Testis (tissue), 3 donors: ENCODE data around the gene MAD2L1BP. TPM values are rescaled to one million over a fixed set of nuclear protein-coding genes. Genes with fewer than 3 reads are reported as not detected.

Experiments
- DNase-seq: peaks from one replicate; pipeline ENCODE4 v3.0.0-alpha.2; 2019
- H3K27ac ChIP-seq, 2 donors: fragments of 200-600 bp; sonication (generic); one replicate each; pipeline ENCODE4 v1.5.1; 2019
- H3K27me3 ChIP-seq: fragments of 200-600 bp; sonication (generic); one replicate; pipeline ENCODE4 v1.5.1; 2019
- H3K36me3 ChIP-seq: fragments of 200-600 bp; sonication (generic); one replicate; pipeline ENCODE4 v1.5.1; 2017; ENCODE audit warnings: low read depth; ENCODE audit errors: missing control alignments
- H3K4me1 ChIP-seq: fragments of 200-600 bp; sonication (generic); one replicate; pipeline ENCODE4 v1.5.1; 2019
- H3K4me3 ChIP-seq, 2 donors: fragments of 200-600 bp; sonication (generic); one replicate each; pipeline ENCODE4 v1.5.1; 2017 to 2019
- H3K9me3 ChIP-seq: fragments of 200-600 bp; sonication (generic); one replicate; pipeline ENCODE4 v1.5.1; 2017
- POLR2A ChIP-seq: fragments of 450-650 bp; IDR thresholded peaks from one replicate; pipeline ENCODE4 v1.6.1; 2017; ENCODE audit warnings: antibody characterized with exemption, mild to moderate bottlenecking, moderate library complexity
- WGBS, 2 donors: methylation state at CpG; one replicate each; pipeline ENCODE4 v1.1.5; 2018; 5-methylcytosine and 5-hydroxymethylcytosine counted together
- intact Hi-C: fragments of 100-400 bp; cut with DNase I; formaldehyde crosslinking; loops from one replicate; pipeline ENCODE4 v1.15.1; 2023; ENCODE audit warnings: low total_unique reads
- polyA plus RNA-seq: library from polyadenylated mRNA; stranded (reverse); fragments of 350-450 nt; fragmentation: Illumina TruSeq; extraction: RNeasy Lipid Tissue Mini Kit (QIAGEN cat#74804); gene quantifications from one replicate; pipeline ENCODE4 v1.2.3, GENCODE V29; 2014; ENCODE audit warnings: low read depth, low replicate concordance; ENCODE audit not compliant: insufficient read depth
- total RNA-seq, 2 donors: library from RNA; depleted of rRNA; stranded (reverse); fragments of >200 nt; gene quantifications; one replicate each; pipeline ENCODE4 v1.2.3, GENCODE V29; 2016
- TF ChIP-seq, protein P1 (sequence below), 3 experiments: fragments of 450-650 bp in 2 of 3; fragments of 200-600 bp in 1 of 3; sonication (generic) in 1 of 3; IDR thresholded peaks; one replicate each; pipeline ENCODE4 v1.5.1; 2016 to 2019; ENCODE audit warnings: antibody characterized with exemption in 3 of 3, mild to moderate bottlenecking in 2 of 3, moderate library complexity in 1 of 3

The MAD2L1BP gene
- total and polyA plus RNA-seq, 3 donors from 2014 or later: 38.3 to 42.4 (median 40.5) TPM

DNA sequence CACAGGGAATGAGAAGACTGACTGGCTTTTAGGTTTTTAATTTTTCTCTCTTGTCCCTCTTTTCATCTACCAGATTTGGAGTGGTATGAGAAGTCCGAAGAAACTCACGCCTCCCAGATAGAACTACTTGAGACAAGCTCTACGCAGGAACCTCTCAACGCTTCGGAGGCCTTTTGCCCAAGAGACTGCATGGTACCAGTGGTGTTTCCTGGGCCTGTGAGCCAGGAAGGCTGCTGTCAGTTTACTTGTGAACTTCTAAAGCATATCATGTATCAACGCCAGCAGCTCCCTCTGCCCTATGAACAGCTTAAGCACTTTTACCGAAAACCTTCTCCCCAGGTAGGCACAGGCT, 644 bp downstream of the MAD2L1BP start:
- Histone ChIP-seq H3K4me1 (peaks cover 14% of the 10 kb centered on the region), H3K27me3 (no peaks in the 10 kb centered on the region), H3K27ac (peak overlapping the region; percentile 31 to 80), H3K4me3 (peak overlapping the region; percentile 82 to 84), H3K9me3 (no peaks in the 10 kb centered on the region), H3K36me3 (no peaks in the 10 kb centered on the region)
- WGBS, 2 donors: 14 to 16% methylated on average over 7 of the region's 7 CpGs
- intact Hi-C loops: no loop called here
- DNase-seq: no peak
- TF ChIP-seq, protein P1, sequence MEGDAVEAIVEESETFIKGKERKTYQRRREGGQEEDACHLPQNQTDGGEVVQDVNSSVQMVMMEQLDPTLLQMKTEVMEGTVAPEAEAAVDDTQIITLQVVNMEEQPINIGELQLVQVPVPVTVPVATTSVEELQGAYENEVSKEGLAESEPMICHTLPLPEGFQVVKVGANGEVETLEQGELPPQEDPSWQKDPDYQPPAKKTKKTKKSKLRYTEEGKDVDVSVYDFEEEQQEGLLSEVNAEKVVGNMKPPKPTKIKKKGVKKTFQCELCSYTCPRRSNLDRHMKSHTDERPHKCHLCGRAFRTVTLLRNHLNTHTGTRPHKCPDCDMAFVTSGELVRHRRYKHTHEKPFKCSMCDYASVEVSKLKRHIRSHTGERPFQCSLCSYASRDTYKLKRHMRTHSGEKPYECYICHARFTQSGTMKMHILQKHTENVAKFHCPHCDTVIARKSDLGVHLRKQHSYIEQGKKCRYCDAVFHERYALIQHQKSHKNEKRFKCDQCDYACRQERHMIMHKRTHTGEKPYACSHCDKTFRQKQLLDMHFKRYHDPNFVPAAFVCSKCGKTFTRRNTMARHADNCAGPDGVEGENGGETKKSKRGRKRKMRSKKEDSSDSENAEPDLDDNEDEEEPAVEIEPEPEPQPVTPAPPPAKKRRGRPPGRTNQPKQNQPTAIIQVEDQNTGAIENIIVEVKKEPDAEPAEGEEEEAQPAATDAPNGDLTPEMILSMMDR (IDR thresholded peaks at IDR 0.05): no peak
- TF ChIP-seq POLR2A: no peak

DNA sequence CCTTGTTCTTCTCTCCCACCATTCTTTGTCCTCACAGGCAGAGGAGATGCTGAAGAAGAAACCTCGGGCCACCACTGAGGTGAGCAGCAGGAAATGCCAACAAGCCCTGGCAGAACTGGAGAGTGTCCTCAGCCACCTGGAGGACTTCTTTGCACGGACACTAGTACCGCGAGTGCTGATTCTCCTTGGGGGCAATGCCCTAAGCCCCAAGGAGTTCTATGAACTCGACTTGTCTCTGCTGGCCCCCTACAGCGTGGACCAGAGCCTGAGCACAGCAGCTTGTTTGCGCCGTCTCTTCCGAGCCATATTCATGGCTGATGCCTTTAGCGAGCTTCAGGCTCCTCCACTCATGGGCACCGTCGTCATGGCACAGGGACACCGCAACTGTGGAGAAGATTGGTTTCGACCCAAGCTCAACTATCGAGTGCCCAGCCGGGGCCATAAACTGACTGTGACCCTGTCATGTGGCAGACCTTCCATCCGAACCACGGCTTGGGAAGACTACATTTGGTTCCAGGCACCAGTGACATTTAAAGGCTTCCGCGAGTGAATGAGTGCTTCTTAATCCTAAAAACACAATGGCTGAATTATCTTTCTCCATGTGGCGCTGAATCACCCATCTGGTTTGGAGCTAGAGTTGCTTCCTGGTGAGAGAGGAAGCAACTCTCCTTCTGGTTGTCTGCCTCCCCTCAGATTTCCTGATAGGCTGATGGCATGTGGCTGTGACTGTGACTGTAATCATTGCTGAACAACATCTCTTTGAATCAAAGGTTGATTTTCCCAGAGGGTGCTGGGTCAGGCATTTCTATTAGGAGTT, 4.6 kb downstream of the MAD2L1BP start:
- intact Hi-C loops: no loop called here
- Histone ChIP-seq H3K4me3 (no peak overlapping the region), H3K4me1 (peaks cover 12% of the 10 kb centered on the region), H3K27ac (no peak overlapping the region), H3K27me3 (no peaks in the 10 kb centered on the region), H3K9me3 (no peaks in the 10 kb centered on the region), H3K36me3 (no peaks in the 10 kb centered on the region)
- 91 to 94% methylated on average over 21 of the region's 21 CpGs for WGBS, 2 donors
- no peak for DNase-seq
- TF ChIP-seq POLR2A: no peak
- TF ChIP-seq, protein P1 (IDR thresholded peaks at IDR 0.05): no peak

- DNase-seq: peak; percentile 75
- Histone ChIP-seq H3K27ac (peak within 1 kb of the TSS; percentile 6 to 24), H3K9me3 (no peaks in the 10 kb centered on the region), H3K4me1 (no peaks in the 10 kb centered on the region), H3K36me3 (no peaks in the 10 kb centered on the region), H3K4me3 (peak within 1 kb of the TSS; percentile 54 to 63), H3K27me3 (no peaks in the 10 kb centered on the region)
- TF ChIP-seq POLR2A: no peak
- TF ChIP-seq, protein P1 (IDR thresholded peaks at IDR 0.05): no peak
- 7 to 13% methylated on average over 22 to 49 of the region's 52 CpGs for WGBS, 2 donors
- intact Hi-C loops: no loop called here
These were observed 9.4 kb downstream of the MAD2L1BP start, which contains the start of gene RSPH9 for GRCh38 chr6:43644940-43645612. Gene RSPH9 (plus strand): TSS chr6:43645036. CDS start chr6:43645099, 63 bp downstream.

DNA sequence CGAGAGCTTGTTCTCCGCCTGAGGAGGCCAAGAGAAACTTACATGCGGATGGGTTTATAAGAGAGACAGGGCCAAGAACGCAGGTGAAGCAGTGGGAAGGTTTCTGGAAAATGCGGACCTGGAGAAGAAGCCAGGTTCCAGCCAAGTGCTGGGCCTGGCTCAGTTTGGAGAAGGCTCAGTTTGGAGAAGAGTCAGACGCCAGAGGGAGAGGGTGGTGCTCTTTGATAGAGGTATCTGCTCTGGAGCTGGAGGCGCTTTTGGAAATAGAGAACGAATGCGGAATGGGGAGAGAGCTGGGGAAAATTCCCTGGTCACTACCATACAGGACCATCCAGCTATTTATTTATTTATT, 9.9 kb downstream of the MAD2L1BP start:
- no peak for DNase-seq
- Histone ChIP-seq H3K4me3 (peak overlapping the region; percentile 54 to 63), H3K36me3 (no peaks in the 10 kb centered on the region), H3K9me3 (no peaks in the 10 kb centered on the region), H3K27ac (no peak overlapping the region), H3K27me3 (no peaks in the 10 kb centered on the region), H3K4me1 (no peaks in the 10 kb centered on the region)
- intact Hi-C loops: no loop called here
- WGBS, 2 donors: 24 to 31% methylated on average over 9 of the region's 9 CpGs
- no peak for TF ChIP-seq POLR2A
- TF ChIP-seq, protein P1 (IDR thresholded peaks at IDR 0.05): no peak
